ENCODE results near the gene TCF12. TPM values are rescaled to one million over a fixed set of nuclear protein-coding genes. Genes with fewer than 3 reads are reported as not detected.

TCF12 gene
- total and polyA plus RNA-seq, 11 donors: 6.5 to 77.3 (median 43.5) TPM

- H3K27me3 ChIP-seq: no peaks in the 10 kb centered on the region
- ATAC-seq (no peak), DNase-seq (no peak)
- TF ChIP-seq POLR2A (IDR thresholded peaks at IDR 0.05): no peak
- TF ChIP-seq, protein P1, sequence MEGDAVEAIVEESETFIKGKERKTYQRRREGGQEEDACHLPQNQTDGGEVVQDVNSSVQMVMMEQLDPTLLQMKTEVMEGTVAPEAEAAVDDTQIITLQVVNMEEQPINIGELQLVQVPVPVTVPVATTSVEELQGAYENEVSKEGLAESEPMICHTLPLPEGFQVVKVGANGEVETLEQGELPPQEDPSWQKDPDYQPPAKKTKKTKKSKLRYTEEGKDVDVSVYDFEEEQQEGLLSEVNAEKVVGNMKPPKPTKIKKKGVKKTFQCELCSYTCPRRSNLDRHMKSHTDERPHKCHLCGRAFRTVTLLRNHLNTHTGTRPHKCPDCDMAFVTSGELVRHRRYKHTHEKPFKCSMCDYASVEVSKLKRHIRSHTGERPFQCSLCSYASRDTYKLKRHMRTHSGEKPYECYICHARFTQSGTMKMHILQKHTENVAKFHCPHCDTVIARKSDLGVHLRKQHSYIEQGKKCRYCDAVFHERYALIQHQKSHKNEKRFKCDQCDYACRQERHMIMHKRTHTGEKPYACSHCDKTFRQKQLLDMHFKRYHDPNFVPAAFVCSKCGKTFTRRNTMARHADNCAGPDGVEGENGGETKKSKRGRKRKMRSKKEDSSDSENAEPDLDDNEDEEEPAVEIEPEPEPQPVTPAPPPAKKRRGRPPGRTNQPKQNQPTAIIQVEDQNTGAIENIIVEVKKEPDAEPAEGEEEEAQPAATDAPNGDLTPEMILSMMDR (IDR thresholded peaks at IDR 0.05): no peak
- no peaks in the 10 kb centered on the region for H3K4me1 ChIP-seq
- H3K9me3 ChIP-seq: no peaks in the 10 kb centered on the region
- peaks cover 0 to 56% (median 42%) of the 10 kb centered on the region in 9 donors for H3K36me3 ChIP-seq
- intact Hi-C loops (cut with DNase I): no loop called here
- H3K27ac ChIP-seq: no peak overlapping the region
- WGBS, 4 donors: 69 to 88% (median 83%) methylated on average over 1 of the region's 1 CpG
- H3K4me3 ChIP-seq: no peak overlapping the region
These were observed 355.0 kb downstream of the TCF12 start for GRCh38 chr15:57273402-57273801.

GRCh38 chr15:57278439-57278838 lies 360.0 kb downstream of the TCF12 start:
- 83 to 93% (median 91%) methylated on average over 3 of the region's 3 CpGs for WGBS, 4 donors
- intact Hi-C loops (cut with DNase I): no loop called here
- H3K27me3 ChIP-seq: no peaks in the 10 kb centered on the region
- H3K9me3 ChIP-seq: no peaks in the 10 kb centered on the region
- DNase-seq (no peak), ATAC-seq (no peak)
- H3K27ac ChIP-seq: no peak overlapping the region
- no peak overlapping the region for H3K4me3 ChIP-seq
- TF ChIP-seq POLR2A (IDR thresholded peaks at IDR 0.05): no peak
- TF ChIP-seq, protein P1 (IDR thresholded peaks at IDR 0.05): no peak
- peaks cover 0 to 11% (median 0%) of the 10 kb centered on the region in 12 donors for H3K4me1 ChIP-seq
- H3K36me3 ChIP-seq: peaks cover 0 to 82% (median 62%) of the 10 kb centered on the region in 9 donors

DNA sequence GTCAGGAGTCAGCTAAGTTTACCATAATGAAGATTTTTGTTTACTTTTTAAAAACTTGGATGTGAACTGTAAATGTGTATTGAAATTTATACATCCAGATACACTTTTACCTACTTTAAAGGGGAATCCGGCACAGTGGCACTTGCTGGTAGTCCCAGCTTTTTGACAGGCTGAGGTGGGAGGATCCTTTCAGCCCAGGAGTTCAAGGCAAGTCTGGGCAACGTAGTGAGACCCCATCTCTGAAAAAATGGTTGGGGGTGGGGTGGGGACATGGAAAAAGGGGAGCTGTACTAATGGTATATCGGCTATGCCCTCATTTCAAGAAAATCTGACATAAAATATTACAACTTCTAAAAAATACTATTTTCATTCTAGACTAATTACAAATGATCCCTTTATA lies 362.0 kb downstream of the TCF12 start:
- intact Hi-C loops (cut with DNase I): loop anchor here in 1 of 10 donors (10.0 kb wide), 1 partner anchor 56 kb away; no protein-coding TSS in a partner anchor
- ATAC-seq (no peak), DNase-seq (no peak)
- TF ChIP-seq POLR2A (IDR thresholded peaks at IDR 0.05): no peak
- TF ChIP-seq, protein P1 (IDR thresholded peaks at IDR 0.05): no peak
- WGBS, 4 donors: 95 to 99% (median 98%) methylated on average over 3 of the region's 3 CpGs
- no peak overlapping the region for H3K4me3 ChIP-seq
- H3K4me1 ChIP-seq: peaks cover 0 to 23% (median 0%) of the 10 kb centered on the region in 12 donors
- H3K27me3 ChIP-seq: no peaks in the 10 kb centered on the region
- no peaks in the 10 kb centered on the region for H3K9me3 ChIP-seq
- peaks cover 0 to 85% (median 64%) of the 10 kb centered on the region in 9 donors for H3K36me3 ChIP-seq
- H3K27ac ChIP-seq: no peak overlapping the region

DNA sequence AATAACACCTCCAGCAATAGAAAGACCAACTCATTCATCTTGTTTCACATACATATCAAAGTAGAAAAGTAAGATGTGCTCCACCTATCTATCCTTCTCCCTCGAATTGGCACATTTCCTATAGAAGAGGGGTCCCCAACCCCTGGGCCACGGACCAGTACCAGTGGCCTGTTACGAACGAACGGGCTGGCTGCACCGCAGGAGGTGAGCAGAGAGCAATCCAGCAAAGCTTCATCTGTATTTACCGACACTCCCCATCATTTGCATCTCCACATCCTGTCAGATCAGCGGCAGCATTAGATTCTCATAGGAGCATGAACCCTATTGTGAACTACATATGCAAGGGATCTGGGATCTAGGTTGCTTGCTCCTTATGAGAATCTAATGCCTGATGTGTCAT lies 362.9 kb downstream of the TCF12 start:
- ATAC-seq: no peak
- WGBS, 4 donors: 89 to 94% (median 92%) methylated on average over 8 of the region's 8 CpGs
- H3K27ac ChIP-seq: no peak overlapping the region
- peaks cover 0 to 85% (median 64%) of the 10 kb centered on the region in 9 donors for H3K36me3 ChIP-seq
- H3K4me1 ChIP-seq: peaks cover 0 to 23% (median 0%) of the 10 kb centered on the region in 12 donors
- TF ChIP-seq, protein P1 (IDR thresholded peaks at IDR 0.05): no peak
- no peak for TF ChIP-seq POLR2A (IDR thresholded peaks at IDR 0.05)
- intact Hi-C loops (cut with DNase I): loop anchor here in 1 of 10 donors (10.0 kb wide), 1 partner anchor 57 kb away; no protein-coding TSS in a partner anchor
- DNase-seq: no peak
- no peaks in the 10 kb centered on the region for H3K27me3 ChIP-seq
- no peaks in the 10 kb centered on the region for H3K9me3 ChIP-seq
- H3K4me3 ChIP-seq: no peak overlapping the region
